ENCODE data around the gene LRRC47. TPM values are rescaled to one million over a fixed set of nuclear protein-coding genes. Genes with fewer than 3 reads are reported as not detected.

The LRRC47 gene
- polyA plus RNA-seq, 1 of the 3 experiments (the other 2 are of a cell fraction): 34.6 TPM

- CTCF ChIA-PET: no interaction called here
- Histone ChIP-seq H3K27me3 (ENCODE audit: insufficient read depth) (no peaks in the 10 kb centered on the region), H3K4me3 (ENCODE audit: low read depth in 2 of 2, low read length in 1 of 2) (no peak overlapping the region)
These were observed 42.4 kb downstream of the LRRC47 start for GRCh38 chr1:3753656-3754454.

GRCh38 chr1:3752400-3752945, 43.8 kb downstream of the LRRC47 start, which contains the start of gene CCDC27:
TSS of gene CCDC27 (plus strand) at chr1:3752450. CDS start at chr1:3752482, 32 bp downstream.
- H3K27me3 ChIP-seq (ENCODE audit: insufficient read depth): no peaks in the 10 kb centered on the region
- no peak within 1 kb of the TSS for H3K4me3 ChIP-seq (ENCODE audit: low read depth in 2 of 2, low read length in 1 of 2)
- no peak for DNase-seq
- H3K9me3 ChIP-seq: no peaks in the 10 kb centered on the region
- no peak within 1 kb of the TSS for H3K27ac ChIP-seq (ENCODE audit: low read depth in 2 of 2, low read length in 1 of 2)
- TF ChIP-seq TAF1 (IDR thresholded peaks at IDR 0.05; ENCODE audit: borderline replicate concordance, low read depth, low read length) (no peak), FOXM1 (IDR thresholded peaks at IDR 0.05; ENCODE audit: low read depth) (no peak), RXRA (IDR thresholded peaks at IDR 0.05; ENCODE audit: borderline replicate concordance, low read depth) (no peak), EZH2phosphoT487 (IDR thresholded peaks at IDR 0.05; ENCODE audit: borderline replicate concordance, low read depth) (no peak), RFX5 (IDR thresholded peaks at IDR 0.05; ENCODE audit: low read length) (no peak), MAX (IDR thresholded peaks at IDR 0.05; ENCODE audit: low read depth) (no peak), RCOR1 (IDR thresholded peaks at IDR 0.05; ENCODE audit: low read length) (no peak), REST (IDR thresholded peaks at IDR 0.05; ENCODE audit: low read depth, low read length) (no peak), MXI1 (IDR thresholded peaks at IDR 0.05; ENCODE audit: low read depth, low read length) (no peak), USF1 (IDR thresholded peaks at IDR 0.05; ENCODE audit: borderline replicate concordance, low read depth) (no peak), RAD21 (IDR thresholded peaks at IDR 0.05; ENCODE audit: low read length) (no peak), GABPA (IDR thresholded peaks at IDR 0.05; ENCODE audit: low read depth) (no peak)
- H3K4me2 ChIP-seq: no peak within 1 kb of the TSS
- H3K4me1 ChIP-seq (ENCODE audit: control insufficient read depth in 1 of 2, insufficient read depth in 2 of 2, low read depth in 1 of 2, low read length in 1 of 2): peaks cover 0 to 5% of the 10 kb centered on the region in 2 experiments; a peak in 1 of 4 replicates
- POLR2A ChIA-PET: no interaction called here
- H3K9ac ChIP-seq: no peak within 1 kb of the TSS
- no peaks in the 10 kb centered on the region for H4K20me1 ChIP-seq (ENCODE audit: insufficient read depth)
- CTCF ChIA-PET: interaction anchor here (0.8 to 1.6 kb wide), 4 partner anchors 12 to 300 kb away, joined by 3 to 6 read pairs (median 3); no protein-coding TSS in a partner anchor
- H3K36me3 ChIP-seq (replicated peaks in 1 of 2; ENCODE audit: control insufficient read depth in 1 of 2, insufficient read depth in 2 of 2, low read length in 1 of 2): no peaks in the 10 kb centered on the region
- 36% methylated on average over 8 of the region's 17 CpGs for WGBS (ENCODE audit: low lambda C conversion rate)
- no peak within 1 kb of the TSS for H2AFZ ChIP-seq (ENCODE audit: low read depth)
- no peaks in the 10 kb centered on the region for H3K9me2 ChIP-seq
- peaks cover 3% of the 10 kb centered on the region for H3F3A ChIP-seq (replicated peaks; ENCODE audit: insufficient read depth)
- peaks cover 4% of the 10 kb centered on the region; the same call in 1 of the 2 replicates for H3K79me2 ChIP-seq (ENCODE audit: insufficient read depth)

More at GRCh38 chr1:3753656-3754454, 42.4 kb downstream of the LRRC47 start:
- no peak overlapping the region for H3K27ac ChIP-seq (ENCODE audit: low read depth in 2 of 2, low read length in 1 of 2)
- WGBS (ENCODE audit: low lambda C conversion rate): 61% methylated on average over 10 of the region's 20 CpGs
- TF ChIP-seq MEF2A (IDR thresholded peaks at IDR 0.05; ENCODE audit: borderline replicate concordance, low read depth) (no peak), TCF12 (IDR thresholded peaks at IDR 0.05) (no peak), SMC3 (IDR thresholded peaks at IDR 0.05; ENCODE audit: low read depth, low read length) (no peak), TAF1 (IDR thresholded peaks at IDR 0.05; ENCODE audit: borderline replicate concordance, low read depth, low read length) (no peak), ELF1 (IDR thresholded peaks at IDR 0.05) (no peak), FOXM1 (IDR thresholded peaks at IDR 0.05; ENCODE audit: low read depth) (no peak), CHD2 (IDR thresholded peaks at IDR 0.05; ENCODE audit: low read length, partially characterized antibody) (no peak), NFIC (IDR thresholded peaks at IDR 0.05; ENCODE audit: borderline replicate concordance) (no peak), EP300 (IDR thresholded peaks at IDR 0.05; ENCODE audit: borderline replicate concordance in 1 of 2, low read depth in 1 of 2, low read length in 1 of 2) (no peak), MXI1 (IDR thresholded peaks at IDR 0.05; ENCODE audit: low read depth, low read length) (no peak)
- H3K4me1 ChIP-seq (ENCODE audit: control insufficient read depth in 1 of 2, insufficient read depth in 2 of 2, low read depth in 1 of 2, low read length in 1 of 2): no peaks in the 10 kb centered on the region
- POLR2A ChIA-PET: interaction anchor here (0.6 kb wide), 1 partner anchor 20 kb away, joined by 8 read pairs; no protein-coding TSS in a partner anchor
- H2AFZ ChIP-seq (ENCODE audit: low read depth): no peak overlapping the region
- DNase-seq: no peak
- H3F3A ChIP-seq (replicated peaks; ENCODE audit: insufficient read depth): no peaks in the 10 kb centered on the region
- no peak overlapping the region for H3K4me2 ChIP-seq
- no peaks in the 10 kb centered on the region for H3K79me2 ChIP-seq (ENCODE audit: insufficient read depth)
- H3K9me3 ChIP-seq: no peaks in the 10 kb centered on the region
- no peaks in the 10 kb centered on the region for H3K9me2 ChIP-seq
- no peak overlapping the region for H3K9ac ChIP-seq
- H4K20me1 ChIP-seq (ENCODE audit: insufficient read depth): no peaks in the 10 kb centered on the region
- no peaks in the 10 kb centered on the region for H3K36me3 ChIP-seq (replicated peaks in 1 of 2; ENCODE audit: control insufficient read depth in 1 of 2, insufficient read depth in 2 of 2, low read length in 1 of 2)

All from SK-N-SH (cell line).